Embryonic facial prominence (tissue), 1 donor: ENCODE measurements around the gene SLC1A7.
A peak's percentile ranks its signal among the peaks of the same experiment; 100 is the strongest.

Experiments used
- DNase-seq: peaks from one replicate; pipeline ENCODE4 v3.0.0-alpha.2; 2016; ENCODE audit errors: extremely low spot score

The SLC1A7 gene

DNA sequence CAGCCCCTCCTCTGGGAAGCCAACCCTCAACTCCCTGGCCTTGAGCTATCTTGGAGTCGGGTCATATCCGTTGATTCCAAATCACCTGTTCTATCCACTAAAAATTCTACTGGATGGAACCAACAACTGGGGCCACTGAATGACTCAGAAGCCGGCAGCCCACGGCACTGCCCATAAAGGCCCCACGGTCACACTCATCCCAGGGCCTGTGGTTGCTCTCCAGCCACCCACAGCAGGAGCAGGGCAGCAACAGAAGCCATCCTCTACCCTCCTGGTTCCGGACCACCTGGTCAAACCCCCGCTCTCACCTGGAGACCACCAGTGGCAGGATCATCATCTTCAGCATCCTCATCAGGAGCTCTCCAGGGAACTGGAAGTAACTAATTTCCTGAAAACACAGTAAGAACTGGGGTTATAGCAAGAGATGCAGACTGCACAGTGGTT is 8.4 kb downstream of the SLC1A7 start:
- no peak for DNase-seq

DNA sequence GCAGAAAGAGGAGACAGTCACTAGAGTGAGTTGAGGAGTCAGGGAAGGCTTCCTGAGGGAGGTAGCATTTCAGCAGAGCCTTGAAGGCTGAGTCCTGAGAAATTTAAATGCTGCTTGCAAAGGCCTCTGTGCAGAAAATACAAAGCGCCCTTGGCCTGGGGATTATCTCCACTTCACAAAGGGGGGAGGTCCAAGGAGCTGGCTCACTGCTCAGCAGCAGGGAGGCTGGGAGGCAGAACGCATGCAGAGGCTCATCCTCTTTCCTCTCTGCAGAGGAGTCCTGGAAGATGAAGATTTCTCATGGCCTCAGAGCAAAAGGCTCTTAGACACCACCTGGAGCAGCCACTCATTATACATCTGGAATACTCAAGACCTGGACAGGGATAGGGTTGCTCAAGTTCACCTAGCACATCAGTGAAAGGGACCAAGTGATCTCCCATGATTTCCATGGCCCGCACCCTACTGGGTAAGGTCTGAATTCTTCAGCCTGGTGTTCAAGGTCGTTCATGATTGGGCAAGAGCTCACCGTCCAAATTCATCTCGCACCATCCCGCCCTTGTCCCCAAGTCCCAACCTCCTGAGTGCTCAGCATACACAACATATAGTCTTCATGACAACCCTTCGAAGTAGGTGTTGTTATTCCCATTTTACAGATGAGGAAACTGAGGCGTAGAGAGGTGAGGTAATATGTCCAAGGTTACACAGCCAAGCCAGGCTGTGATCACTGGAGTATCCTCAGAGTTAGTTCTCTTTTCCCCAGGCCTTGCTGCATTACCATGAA is 9.0 kb downstream of the SLC1A7 start:
- no peak for DNase-seq

DNA sequence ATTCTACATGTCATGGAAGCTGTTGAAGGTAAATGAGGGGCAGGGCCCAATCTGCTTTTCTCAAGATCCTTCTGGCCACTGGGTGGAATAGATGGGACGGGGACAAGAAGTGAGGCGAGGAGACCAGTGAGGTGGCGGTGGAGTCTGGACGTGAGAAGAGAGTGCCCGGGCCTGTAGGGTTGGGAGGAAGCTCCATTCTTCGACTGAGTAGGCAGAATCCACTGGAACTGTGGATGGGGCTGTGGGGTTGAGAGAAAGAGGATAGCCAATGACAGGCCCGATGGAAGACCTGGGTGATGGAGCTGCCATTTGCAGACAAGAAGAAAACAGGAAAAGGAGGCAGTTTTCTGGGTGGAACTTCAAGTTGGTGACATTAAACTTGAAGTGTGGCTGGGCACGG is 10.3 kb downstream of the SLC1A7 start:
- DNase-seq: no peak

DNA sequence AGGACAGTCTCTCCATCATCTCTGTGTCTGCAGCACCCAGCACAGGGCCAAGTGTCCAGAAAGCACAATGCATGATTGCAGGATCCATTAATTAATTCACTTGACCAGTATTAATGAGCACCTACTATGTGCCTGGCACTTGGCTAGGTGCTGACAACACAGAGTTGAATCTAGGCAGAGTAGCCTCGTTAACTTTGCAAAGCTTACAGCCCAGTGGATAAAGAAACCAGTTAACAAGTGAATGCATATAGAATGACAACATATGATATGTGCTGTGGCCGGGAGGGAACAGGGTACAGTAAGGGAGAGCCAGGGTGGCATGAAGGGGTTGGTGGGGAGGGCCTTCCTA is 10.9 kb downstream of the SLC1A7 start:
- DNase-seq: no peak

DNA sequence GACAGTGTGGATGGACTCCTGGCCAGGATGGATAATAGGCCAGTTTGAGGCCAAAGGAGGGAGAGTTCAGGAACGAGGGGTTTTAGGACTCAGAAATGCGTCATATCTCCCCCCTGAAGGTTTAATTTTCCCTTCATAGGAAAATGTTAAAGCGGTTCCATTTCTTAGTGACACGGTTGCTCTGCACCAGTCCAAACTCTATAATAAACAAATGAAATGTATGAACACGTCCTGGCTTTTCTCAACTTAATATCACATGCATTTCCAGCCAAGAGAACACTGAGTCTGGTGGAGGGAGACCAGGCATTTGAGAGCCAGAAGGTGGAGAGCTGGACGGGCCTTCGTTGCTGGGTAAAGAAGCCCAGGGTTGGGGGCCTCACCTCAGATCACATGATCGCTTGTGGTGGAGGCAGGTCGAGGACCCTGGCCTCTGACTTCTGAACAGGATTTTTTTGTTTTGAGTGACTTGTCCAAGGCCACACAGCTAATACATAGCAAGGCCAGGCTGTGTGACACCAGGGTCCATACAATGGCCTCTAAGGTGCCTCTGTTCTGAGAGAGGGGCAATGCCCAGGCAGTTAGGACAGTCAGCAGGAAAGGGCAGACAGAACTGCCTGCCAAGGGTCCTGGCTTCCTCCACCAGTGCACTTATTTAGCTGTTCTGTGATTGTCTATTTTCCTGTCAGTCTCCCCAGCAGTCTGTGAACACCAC is 11.4 kb downstream of the SLC1A7 start:
- no peak for DNase-seq

DNA sequence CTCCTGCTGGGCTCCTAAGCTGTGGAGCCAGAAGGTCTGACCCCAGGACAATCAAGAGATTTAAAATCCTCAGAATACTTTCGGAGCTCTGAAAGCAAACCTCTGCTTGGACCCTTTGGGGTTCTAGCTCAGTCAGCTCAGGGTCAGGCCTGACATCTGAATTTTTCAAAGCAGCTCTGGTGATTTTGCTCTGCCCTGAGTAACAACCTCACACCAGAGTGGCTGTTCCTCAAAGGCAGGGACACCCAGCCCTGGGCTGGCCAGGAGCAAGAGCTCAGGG is 11.9 kb downstream of the SLC1A7 start:
- no peak for DNase-seq

DNA sequence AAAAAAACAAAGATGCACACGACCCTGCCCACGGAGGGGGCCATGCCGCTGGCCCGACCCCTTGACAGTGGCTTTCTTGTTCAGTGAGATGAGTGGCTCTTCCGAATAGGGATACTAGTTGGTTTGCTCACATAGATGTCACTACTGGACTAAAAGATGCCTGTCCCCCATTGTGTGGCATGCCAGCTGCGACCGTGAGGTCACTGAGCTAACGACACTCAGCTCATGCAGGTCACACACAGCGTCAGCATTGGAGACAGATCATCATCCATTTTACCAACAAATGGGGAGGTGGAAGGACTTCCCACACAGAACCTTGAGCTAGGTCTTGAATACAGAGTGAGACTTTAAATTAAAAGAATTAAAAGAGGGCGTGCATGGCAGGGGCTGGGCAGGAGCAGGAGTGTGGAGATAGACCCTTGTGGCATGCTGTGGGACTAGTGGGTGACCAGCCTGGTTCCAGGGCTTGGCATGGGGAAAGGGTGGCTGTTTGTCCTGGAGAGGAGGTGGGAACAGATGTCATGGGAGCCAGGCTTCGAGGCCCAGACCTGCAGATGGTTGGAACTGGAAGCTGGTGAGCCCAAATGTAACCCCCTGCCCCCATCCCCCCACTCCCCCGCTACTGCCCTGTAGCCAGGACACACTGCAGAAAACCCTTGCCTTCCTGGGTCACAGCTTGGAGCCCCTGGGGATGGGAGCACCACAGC is 12.4 kb downstream of the SLC1A7 start:
- no peak for DNase-seq

DNA sequence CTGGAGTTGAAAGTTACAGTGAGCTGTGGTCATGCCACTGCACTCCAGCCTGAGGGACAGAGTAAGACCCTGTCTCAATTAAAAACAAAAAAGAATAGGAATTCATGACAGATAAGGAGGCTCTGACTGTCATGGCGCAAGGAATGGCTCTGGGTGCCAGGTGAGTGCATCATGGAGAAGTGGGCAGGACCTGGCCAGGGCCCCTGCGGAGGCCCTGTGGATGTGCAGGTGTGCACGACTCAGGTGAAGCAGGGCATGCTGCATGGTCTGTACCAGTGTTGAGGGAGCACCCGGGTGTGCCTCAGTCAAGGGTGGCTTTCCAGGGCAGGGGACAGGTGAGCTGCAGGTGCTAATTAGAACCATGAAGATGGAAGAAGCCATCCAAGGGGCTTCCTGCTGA is 14.0 kb downstream of the SLC1A7 start:
- DNase-seq: no peak

DNA sequence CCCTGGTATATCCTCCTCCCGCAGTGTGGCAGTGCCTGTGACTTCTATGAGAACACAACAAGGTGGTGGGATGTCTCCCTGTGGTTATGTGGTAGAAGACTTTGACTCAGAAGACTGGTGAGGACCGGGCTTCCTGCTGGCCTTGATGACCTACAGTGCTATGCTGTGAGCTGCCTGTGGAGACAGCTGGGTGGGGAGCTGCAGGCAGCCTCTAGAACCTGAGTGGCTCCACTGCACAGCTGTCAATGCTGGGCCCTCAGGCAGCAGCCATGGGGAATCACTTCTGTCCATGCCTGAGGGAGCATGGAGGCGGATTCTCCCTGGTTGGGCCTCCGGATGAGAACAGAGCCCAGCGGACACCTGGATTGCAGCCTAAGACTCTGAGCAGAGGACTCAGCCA is 14.9 kb downstream of the SLC1A7 start:
- no peak for DNase-seq

DNA sequence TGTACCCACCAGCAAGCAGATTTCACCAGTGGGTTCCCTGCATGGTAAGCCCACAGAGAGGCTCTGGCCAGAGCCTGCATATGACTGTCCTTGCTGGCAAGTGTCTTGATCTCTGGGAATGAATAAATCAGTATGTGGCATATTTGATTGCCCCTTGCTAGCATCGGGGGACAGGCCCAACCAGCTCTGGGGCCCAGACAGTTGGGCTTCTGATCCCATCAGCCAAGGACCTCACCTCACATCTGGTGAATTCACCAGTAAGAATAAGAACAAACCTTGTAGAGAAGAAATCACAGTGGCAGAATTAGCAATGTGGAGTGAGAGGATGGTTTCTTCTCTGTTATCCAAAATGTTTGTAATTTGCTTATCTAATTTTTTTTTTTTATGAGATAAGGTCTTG is 15.9 kb downstream of the SLC1A7 start:
- no peak for DNase-seq

DNA sequence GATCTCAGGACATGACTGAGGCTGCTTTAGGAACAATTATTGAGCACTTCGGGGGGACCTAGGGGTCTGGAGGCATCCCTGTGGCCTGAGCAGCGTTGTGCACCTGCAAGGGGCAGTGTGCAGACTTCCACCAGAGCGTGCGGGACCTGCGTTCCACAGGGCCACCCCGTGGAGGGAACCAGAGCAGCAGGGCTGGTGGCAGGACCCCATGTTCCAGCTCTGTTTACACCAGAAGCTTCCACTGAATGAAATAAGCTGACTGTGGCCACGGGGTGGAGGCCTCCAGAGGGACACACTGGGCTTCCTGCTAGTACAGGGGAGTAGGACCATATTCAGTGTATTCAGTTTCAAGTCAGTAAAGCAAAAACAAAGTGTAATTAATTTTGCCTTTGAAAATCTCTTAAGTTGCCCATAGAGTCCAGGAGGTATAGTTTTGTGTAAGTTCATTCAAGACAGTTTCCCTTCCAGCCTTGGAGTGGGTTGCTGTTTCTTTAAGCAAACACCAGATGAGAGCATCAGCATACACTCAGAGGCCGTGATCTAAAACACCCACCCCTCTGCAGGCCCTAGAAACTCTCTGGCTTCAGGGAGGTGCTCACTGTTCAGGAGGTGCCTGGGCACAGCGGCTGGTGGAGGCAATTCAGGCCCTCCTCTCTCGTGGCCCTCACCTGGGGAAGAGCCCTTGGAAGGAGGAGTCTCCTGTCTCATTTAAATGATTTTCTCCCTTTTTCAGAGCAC is 16.6 kb downstream of the SLC1A7 start:
- no peak for DNase-seq

DNA sequence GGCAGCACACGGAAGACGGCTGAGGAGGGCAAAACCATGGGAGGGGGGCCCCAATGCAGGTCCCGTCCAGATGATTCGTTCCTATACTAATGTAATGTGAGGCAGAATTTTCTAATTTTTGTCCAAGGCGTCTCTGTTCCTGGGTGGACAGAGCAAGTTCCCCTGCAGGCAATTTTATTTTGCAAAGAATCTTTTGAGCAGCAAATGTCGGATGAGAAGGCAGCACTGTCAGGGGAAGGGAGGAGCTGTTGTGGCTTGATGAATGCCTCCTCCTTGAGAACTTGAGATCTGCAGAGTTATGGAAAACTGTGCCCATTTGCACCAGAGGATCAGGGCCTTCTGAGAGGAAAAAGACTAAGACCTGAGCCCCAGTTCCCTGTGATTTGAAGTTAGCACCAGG is 17.3 kb downstream of the SLC1A7 start:
- no peak for DNase-seq

DNA sequence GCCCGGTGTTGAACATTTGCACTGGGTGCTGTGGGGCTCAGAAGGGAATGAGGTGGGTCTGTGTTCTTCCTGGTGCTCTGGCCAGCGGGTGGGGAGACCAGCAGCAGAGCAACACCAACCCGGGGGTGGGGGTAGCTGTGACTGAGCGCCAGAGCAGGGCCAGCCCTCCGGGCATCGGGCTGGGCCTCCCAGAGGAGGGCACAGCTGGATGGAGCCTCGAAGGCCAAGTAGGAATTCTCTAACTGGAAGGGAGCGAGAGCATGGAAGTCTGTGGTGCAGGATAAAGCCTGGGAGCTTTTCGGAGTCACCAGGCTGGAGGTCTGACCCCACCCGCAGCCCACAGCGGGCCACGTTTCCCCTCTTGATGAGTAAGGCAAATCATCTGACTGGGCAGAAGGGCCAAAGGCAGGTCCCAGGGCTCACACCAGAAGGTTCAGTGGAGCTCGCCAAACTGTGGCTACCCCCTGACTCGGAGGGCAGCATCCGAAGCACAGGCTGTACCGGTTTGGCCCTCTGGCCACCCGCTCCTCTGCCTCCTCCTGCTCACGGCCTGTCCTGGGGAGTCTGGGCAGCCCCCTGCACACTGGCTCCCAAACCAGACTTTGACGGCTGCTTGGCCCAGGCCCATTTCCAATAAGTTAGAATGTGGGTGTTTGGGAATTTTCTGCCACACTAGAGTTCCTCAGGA is 18.8 kb downstream of the SLC1A7 start:
- peak; percentile 31 for DNase-seq

DNA sequence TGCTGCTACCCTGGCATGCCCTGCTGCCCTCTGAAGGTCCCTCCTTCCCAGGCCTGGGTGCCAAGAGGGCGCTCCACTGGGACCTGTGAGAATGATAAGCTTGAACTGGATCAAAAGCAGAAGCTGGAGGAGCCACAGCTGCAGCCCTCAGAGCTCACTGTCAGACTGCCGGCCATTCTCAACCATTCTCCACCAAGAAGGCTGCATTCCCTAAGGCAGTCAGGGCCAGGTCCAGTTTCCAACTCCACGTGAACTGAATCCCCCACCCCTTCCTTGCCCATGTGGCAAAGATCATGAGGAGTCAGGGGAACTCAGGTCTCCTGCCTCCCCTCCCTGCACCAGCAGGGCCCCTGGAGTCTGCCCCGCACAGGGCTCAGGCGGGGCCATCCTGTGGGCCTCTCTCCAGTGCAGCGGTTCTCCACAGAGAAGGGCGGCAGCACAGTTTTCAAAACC is 19.5 kb downstream of the SLC1A7 start:
- no peak for DNase-seq

DNA sequence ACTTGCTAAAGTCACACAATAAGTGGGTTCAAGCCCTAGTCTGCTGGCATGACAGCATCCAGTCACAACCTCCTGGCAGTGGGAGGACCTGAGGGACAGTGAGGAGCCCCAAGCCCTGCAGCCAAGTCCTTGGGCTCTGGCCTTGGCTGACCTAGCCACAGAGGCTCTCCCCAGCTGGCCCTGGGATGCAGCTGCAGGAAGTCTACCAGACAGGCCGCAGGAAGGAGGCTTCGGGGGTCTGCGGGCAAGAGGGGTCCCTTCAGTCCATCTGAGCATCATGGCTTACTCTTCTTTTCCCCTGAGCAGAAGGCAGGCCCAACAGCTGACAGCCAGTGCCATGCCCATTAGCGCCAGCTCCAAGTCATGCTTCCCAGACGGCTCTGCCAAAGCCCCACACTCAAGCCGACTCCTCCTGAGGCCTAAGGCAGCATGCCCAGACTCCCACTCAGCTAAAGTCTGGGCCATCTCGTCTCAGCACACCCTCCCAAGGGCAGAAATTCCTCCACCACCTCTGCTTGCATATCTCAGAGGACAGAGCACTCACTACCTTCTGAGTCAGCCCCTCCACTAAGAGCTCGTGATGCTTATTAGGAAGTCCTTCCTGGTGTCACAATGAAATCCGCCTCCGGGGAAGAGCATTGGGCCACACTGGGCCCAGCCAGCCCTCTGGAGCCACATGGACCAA is 20.1 kb downstream of the SLC1A7 start:
- no peak for DNase-seq

DNA sequence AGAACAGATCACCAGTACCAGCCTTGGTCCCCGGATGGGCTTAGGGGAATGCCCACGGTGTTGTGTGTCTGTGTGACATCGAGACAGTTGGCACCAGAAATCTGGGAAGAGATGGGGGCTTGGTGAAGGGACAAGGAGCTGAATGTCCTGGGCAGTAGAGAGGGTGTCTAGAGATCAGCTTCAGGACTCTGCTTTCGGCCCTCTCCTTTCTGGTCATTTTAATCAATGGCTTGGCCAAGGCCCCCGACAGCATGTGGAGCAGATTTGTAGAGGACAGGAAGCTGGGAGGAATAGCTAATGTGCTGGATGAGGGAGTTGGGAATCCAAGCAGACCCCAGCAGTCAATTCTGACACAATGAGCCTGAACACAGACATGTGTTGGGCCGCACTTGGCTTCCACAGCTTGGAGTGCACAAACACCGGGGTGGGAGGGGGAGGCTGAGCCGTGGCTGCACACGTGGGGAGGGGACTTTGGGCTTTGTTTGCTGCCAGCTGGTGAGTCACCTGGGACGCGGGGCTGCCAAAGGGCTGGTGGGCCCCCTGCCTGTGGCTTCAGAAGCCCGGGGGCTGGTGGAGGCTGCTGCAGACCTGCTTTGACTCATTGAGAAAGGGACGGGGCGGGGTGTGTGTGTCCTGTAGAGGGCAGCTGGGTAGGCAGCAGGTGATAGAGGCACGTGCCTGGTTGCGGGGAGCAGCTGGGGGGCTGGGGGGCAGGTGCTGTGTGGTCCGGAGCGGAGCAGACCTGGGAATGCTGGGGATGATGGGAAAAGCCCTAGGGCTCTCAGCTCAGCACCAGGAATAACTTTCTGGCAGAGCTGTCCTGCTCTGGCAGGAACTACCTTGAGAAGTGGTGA is 20.9 kb downstream of the SLC1A7 start:
- peak; percentile 36 for DNase-seq

DNA sequence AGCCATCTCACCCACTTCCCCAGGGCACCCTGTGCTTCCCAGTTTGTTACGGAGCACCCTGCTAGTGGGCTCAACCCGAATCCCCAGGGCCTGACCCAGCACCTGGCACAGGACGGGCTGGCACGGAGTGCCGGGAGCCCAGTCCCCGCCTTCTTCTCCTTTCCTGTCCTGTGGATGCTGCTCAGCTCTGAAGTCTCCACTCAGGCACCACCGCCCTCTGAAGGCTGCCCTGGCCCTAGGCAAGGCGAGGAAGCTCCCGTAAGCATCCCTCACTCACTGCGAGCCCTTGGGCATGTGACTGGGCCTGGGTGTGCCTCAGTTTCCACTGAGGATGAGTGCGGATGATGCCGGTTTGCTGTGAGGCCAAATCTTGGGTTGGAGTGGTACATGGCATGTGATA is 21.8 kb downstream of the SLC1A7 start:
- DNase-seq: no peak

DNA sequence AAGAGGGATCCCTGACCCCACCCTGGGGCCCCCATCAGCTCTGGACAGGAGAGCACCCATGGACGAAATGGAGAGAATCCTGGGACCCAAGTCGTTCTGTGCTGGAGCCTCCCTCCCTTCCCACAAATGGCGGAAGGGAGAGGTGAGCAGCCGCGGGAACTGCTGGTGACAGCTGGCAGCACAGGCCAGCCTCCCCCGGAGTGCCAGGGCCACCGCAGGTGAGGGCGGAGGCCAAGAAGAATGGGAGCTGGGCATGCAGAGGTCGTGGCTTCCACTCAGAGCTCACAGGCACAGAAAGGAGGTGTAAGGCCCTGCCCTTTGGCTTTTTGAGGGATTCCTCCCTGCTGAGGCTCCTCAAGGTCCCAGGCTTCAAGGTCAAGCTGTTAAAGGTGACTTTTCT is 24.6 kb downstream of the SLC1A7 start:
- DNase-seq: no peak

DNA sequence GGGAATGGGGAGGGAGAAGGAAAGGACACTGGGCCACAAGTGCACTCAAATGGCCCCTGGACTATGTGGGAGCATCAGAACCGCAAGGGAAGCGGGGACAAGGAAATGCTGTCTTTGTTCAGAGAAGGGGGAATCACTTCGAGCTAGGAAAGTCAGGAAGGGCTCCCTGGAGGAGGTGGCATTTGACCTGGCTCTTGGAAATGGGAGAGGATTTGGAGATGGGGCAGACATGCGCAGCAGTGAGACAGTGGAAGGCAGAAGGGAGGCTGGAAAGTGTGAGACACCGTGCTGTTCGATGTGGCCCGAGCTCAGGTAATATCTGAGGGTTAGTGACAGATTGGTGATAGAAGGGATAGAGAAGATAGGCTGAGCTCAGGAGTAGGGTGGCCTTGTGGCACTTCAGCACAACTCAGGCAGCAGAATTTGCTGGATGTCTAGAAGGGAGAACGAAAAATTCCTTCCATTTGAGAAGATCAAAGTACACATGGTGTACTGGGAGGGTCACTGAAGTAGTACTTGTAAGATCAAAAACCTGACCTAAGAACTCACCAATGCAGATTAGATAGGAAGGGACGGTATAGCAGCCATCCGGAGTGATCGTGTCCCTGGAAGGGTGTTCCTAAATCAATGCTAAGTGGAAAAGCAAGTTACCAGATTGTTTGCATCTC is 25.4 kb downstream of the SLC1A7 start:
- DNase-seq: no peak
